ENCODE data around the gene PXDC1.
"Not testable (repeated sequence)": the region's sequence is repeated elsewhere in the genome, so short reads cannot be mapped to it uniquely, and the experiment has no call there.

Gene PXDC1

GRCh38 chr6:3762359-3762758, 10.8 kb upstream of the PXDC1 start:
- DNase-seq = no peak

GRCh38 chr6:3761989-3762270, 10.4 kb upstream of the PXDC1 start:
- no peak for DNase-seq

- peak; percentile 82 for DNase-seq
Observed at GRCh38 chr6:3759646-3760232, 8.2 kb upstream of the PXDC1 start.

- no peak for DNase-seq
Observed at GRCh38 chr6:3758842-3759144, 7.3 kb upstream of the PXDC1 start.

GRCh38 chr6:3757998-3758841, 6.7 kb upstream of the PXDC1 start:
- DNase-seq = not testable (repeated sequence)

- no peak for DNase-seq
Observed at GRCh38 chr6:3757241-3757641, 5.7 kb upstream of the PXDC1 start.

- no peak for DNase-seq
Observed at GRCh38 chr6:3756546-3756945, 5.0 kb upstream of the PXDC1 start.

GRCh38 chr6:3755637-3756545, 4.4 kb upstream of the PXDC1 start:
- no peak for DNase-seq

GRCh38 chr6:3754776-3755175, 3.3 kb upstream of the PXDC1 start:
- DNase-seq = no peak

- DNase-seq = not testable (repeated sequence)
Observed at GRCh38 chr6:3754032-3754725, 2.7 kb upstream of the PXDC1 start.

- DNase-seq = no peak
Observed at GRCh38 chr6:3753228-3753835, 1.8 kb upstream of the PXDC1 start.

GRCh38 chr6:3752531-3753227, 1.2 kb upstream of the PXDC1 start:
- no peak for DNase-seq

- peak; percentile 91 for DNase-seq
Observed at GRCh38 chr6:3751730-3752530, 417 bp upstream of the PXDC1 start.

GRCh38 chr6:3750317-3751076, 1.0 kb downstream of the PXDC1 start:
- DNase-seq = peak; percentile 81

- peak; percentile 68 for DNase-seq
Observed at GRCh38 chr6:3749977-3750316, 1.6 kb downstream of the PXDC1 start.

GRCh38 chr6:3749067-3749841, 2.3 kb downstream of the PXDC1 start:
- no peak for DNase-seq

- peak; percentile 82 for DNase-seq
Observed at GRCh38 chr6:3748208-3749066, 3.1 kb downstream of the PXDC1 start.

GRCh38 chr6:3747100-3747737, 4.3 kb downstream of the PXDC1 start:
- no peak for DNase-seq

Measured in HCEC 1CT (cell line).